HCT116 (cell line): ENCODE results near the gene APLN. TPM values are rescaled to one million over a fixed set of nuclear protein-coding genes. Genes with fewer than 3 reads are reported as not detected.

Experiments used
- ATAC-seq: fragments of 200-7000 bp; cut with Tn5 transposase; 2 replicates; pipeline ENCODE4 v1.9.1; 2020; ENCODE audit warnings: mild to moderate bottlenecking, moderate library complexity
- BruUV-seq: library from RNA; stranded (reverse); fragments of 400-500 nt; replicated peaks from 2 replicates; lab custom pipeline; 2021; lab: Mats Ljungman, UMichigan
- CTCF ChIA-PET: fragments of 300-600 bp; sonication (Branson Sonifier 250); formaldehyde crosslinking; loops from one replicate; lab custom pipeline; 2021; ENCODE audit warnings: antibody characterized with exemption; lab: Charles Lee
- POLR2A ChIA-PET: fragments of 300-600, 350-600 bp; sonication (Branson Sonifier 250); formaldehyde crosslinking; loops from one replicate; lab custom pipeline; 2021; ENCODE audit warnings: antibody characterized with exemption; lab: Charles Lee
- RAD21 ChIA-PET, 2 experiments: fragments of 300-600 bp; sonication (Branson Sonifier 250); formaldehyde crosslinking; loops; one replicate each; lab custom pipeline; 2023; ENCODE audit warnings: low total read pairs in 2 of 2; ENCODE audit not compliant: uncharacterized antibody in 2 of 2, unreplicated experiment in 2 of 2, low non-redundant PET in 1 of 2; lab: Charles Lee
- DNase-seq: peaks from one replicate; pipeline ENCODE4 v3.0.0-alpha.2; 2010; ENCODE audit warnings: low read depth, low spot score
- H2AFZ ChIP-seq: fragments of 200-600 bp; shearing (Covaris generic), sonication (generic); 2 replicates; pipeline ENCODE4 v1.6.1; 2017; ENCODE audit warnings: low read depth, mixed run types, mixed read lengths, antibody characterized with exemption, low read length; ENCODE audit not compliant: poor library complexity, severe bottlenecking
- H3K27ac ChIP-seq: 2 replicates; pipeline ENCODE4 v1.5.1; 2012; ENCODE audit warnings: low read depth, low read length
- H3K27me3 ChIP-seq: fragments of 200-600 bp; sonication (generic); 2 replicates; pipeline ENCODE4 v1.6.1; 2016; ENCODE audit warnings: mixed run types, low read length, mixed read lengths; ENCODE audit not compliant: insufficient read depth
- H3K36me3 ChIP-seq, 2 experiments: fragments of 200-500 bp in 1 of 2; fragments of 200-600 bp in 1 of 2; sonication (Bioruptor generic) in 1 of 2; sonication (generic) in 1 of 2; 2 replicates each; pipeline versions ENCODE4 v1.5.1 to v1.6.1; 2014 to 2016; ENCODE audit warnings: low read length in 2 of 2, inconsistent platforms in 1 of 2, mixed read lengths in 1 of 2, mixed run types in 1 of 2; ENCODE audit not compliant: insufficient read depth in 2 of 2, control insufficient read depth in 1 of 2
- H3K4me1 ChIP-seq, 2 experiments: fragments of 200-600 bp in 1 of 2; sonication (generic) in 1 of 2; 2 replicates each; pipeline versions ENCODE4 v1.5.1 to v1.6.1; 2012 to 2017; ENCODE audit warnings: low read length in 2 of 2, inconsistent platforms in 1 of 2, mild to moderate bottlenecking in 1 of 2, mixed read lengths in 1 of 2, mixed run types in 1 of 2, moderate library complexity in 1 of 2; ENCODE audit not compliant: insufficient read depth in 2 of 2, control insufficient read depth in 1 of 2
- H3K4me2 ChIP-seq: fragments of 200-600 bp; sonication (generic); 2 replicates; pipeline ENCODE4 v1.6.1; 2017; ENCODE audit warnings: mixed run types, low read length, mixed read lengths
- H3K4me3 ChIP-seq, 2 experiments: fragments of 200-600 bp in 1 of 2; sonication (generic) in 1 of 2; replicated peaks in 1 of 2; 2 replicates each; pipeline ENCODE4 v1.5.1; 2011 to 2016; ENCODE audit warnings: low read length in 2 of 2, control low read depth in 1 of 2, low read depth in 1 of 2, mild to moderate bottlenecking in 1 of 2, mixed read lengths in 1 of 2, mixed run types in 1 of 2
- H3K79me2 ChIP-seq: fragments of 200-600 bp; sonication (generic); 2 replicates; pipeline ENCODE4 v1.6.1; 2017; ENCODE audit warnings: mild to moderate bottlenecking, mixed run types, low read length, moderate library complexity, mixed read lengths; ENCODE audit not compliant: insufficient read depth
- H3K9ac ChIP-seq: fragments of 200-600 bp; sonication (generic); 2 replicates; pipeline ENCODE4 v1.6.1; 2016; ENCODE audit warnings: low read length, mixed read lengths
- H3K9me2 ChIP-seq: fragments of 200-600 bp; sonication (generic), shearing (Covaris generic); 2 replicates; pipeline ENCODE4 v1.6.1; 2017; ENCODE audit warnings: mixed run types, mild to moderate bottlenecking, moderate library complexity; ENCODE audit not compliant: insufficient read depth
- H3K9me3 ChIP-seq, 2 experiments: fragments of 200-500 bp in 1 of 2; fragments of 200-600 bp in 1 of 2; sonication (Bioruptor generic) in 1 of 2; sonication (generic) in 1 of 2; 2 replicates each; pipeline ENCODE4 v1.6.1; 2014 to 2017; ENCODE audit warnings: low read length in 2 of 2, mixed read lengths in 2 of 2, inconsistent platforms in 1 of 2, low read depth in 1 of 2, mild to moderate bottlenecking in 1 of 2, mixed run types in 1 of 2, moderate library complexity in 1 of 2; ENCODE audit not compliant: control insufficient read depth in 1 of 2, insufficient read depth in 1 of 2
- H4K20me1 ChIP-seq: fragments of 200-600 bp; sonication (generic), shearing (Covaris generic); 2 replicates; pipeline ENCODE4 v1.6.1; 2017; ENCODE audit warnings: mixed run types, mild to moderate bottlenecking, moderate library complexity; ENCODE audit not compliant: insufficient read depth
- ATF3 ChIP-seq: IDR thresholded peaks from 2 replicates; pipeline ENCODE4 v1.6.1; 2012
- CBX3 ChIP-seq: IDR thresholded peaks from 2 replicates; pipeline ENCODE4 v1.6.1; 2012; ENCODE audit warnings: low read depth
- CEBPB ChIP-seq: IDR thresholded peaks from 2 replicates; pipeline ENCODE4 v1.6.1; 2012; ENCODE audit warnings: low read depth
- EGR1 ChIP-seq: IDR thresholded peaks from 2 replicates; pipeline ENCODE4 v1.6.1; 2012; ENCODE audit warnings: low read depth
- ELF1 ChIP-seq: IDR thresholded peaks from 2 replicates; pipeline ENCODE4 v1.6.1; 2012; ENCODE audit warnings: low read depth, borderline replicate concordance
- EZH2 ChIP-seq: fragments of 200-600 bp; sonication (generic); IDR thresholded peaks from 2 replicates; pipeline ENCODE4 v1.6.1; 2017; ENCODE audit warnings: antibody characterized with exemption, mixed run types
- FOSL1 ChIP-seq: IDR thresholded peaks from 2 replicates; pipeline ENCODE4 v1.6.1; 2012; ENCODE audit warnings: low read depth
- JUND ChIP-seq: IDR thresholded peaks from 2 replicates; pipeline ENCODE4 v1.6.1; 2012
- MAX ChIP-seq: IDR thresholded peaks from 2 replicates; pipeline ENCODE4 v1.6.1; 2012
- POLR2AphosphoS5 ChIP-seq: IDR thresholded peaks from 2 replicates; pipeline ENCODE4 v1.6.1; 2011; ENCODE audit warnings: mild to moderate bottlenecking, low read depth, low read length, moderate library complexity
- RAD21 ChIP-seq: IDR thresholded peaks from 2 replicates; pipeline ENCODE4 v1.6.1; 2012; ENCODE audit warnings: low read depth, mild to moderate bottlenecking
- REST ChIP-seq: IDR thresholded peaks from 2 replicates; pipeline ENCODE4 v1.6.1; 2012; ENCODE audit warnings: low read depth
- SIN3A ChIP-seq: IDR thresholded peaks from 2 replicates; pipeline ENCODE4 v1.6.1; 2012; ENCODE audit warnings: low read depth
- SP1 ChIP-seq: IDR thresholded peaks from 2 replicates; pipeline ENCODE4 v1.6.1; 2012; ENCODE audit warnings: low read depth
- SRF ChIP-seq: IDR thresholded peaks from 2 replicates; pipeline ENCODE4 v1.6.1; 2012; ENCODE audit warnings: low read depth
- TCF7L2 ChIP-seq: IDR thresholded peaks from 2 replicates; pipeline ENCODE4 v1.7.0; 2011; ENCODE audit warnings: borderline replicate concordance, inconsistent platforms; ENCODE audit not compliant: insufficient read depth, insufficient read length; ENCODE audit errors: extremely low read depth
- YY1 ChIP-seq: IDR thresholded peaks from 2 replicates; pipeline ENCODE4 v1.6.1; 2011; ENCODE audit warnings: low read length, low read depth, moderate library complexity, mild to moderate bottlenecking; ENCODE audit not compliant: insufficient replicate concordance; ENCODE audit errors: extremely low read depth
- ZBTB33 ChIP-seq: IDR thresholded peaks from 2 replicates; pipeline ENCODE4 v1.6.1; 2011; ENCODE audit warnings: mild to moderate bottlenecking, low read length, moderate library complexity; ENCODE audit not compliant: insufficient replicate concordance; ENCODE audit errors: extremely low read depth
- ZFX ChIP-seq: fragments of 450-650 bp; IDR thresholded peaks from 2 replicates; pipeline ENCODE4 v1.6.1; 2017
- ZNF274 ChIP-seq: fragments of 200-500 bp; sonication (Bioruptor generic); IDR thresholded peaks from 2 replicates; pipeline ENCODE4 v1.6.1; 2014; ENCODE audit warnings: mild to moderate bottlenecking, low read depth, low read length, inconsistent platforms
- intact Hi-C: fragments of 100-400 bp; cut with micrococcal nuclease; formaldehyde crosslinking; loops from 2 replicates; pipeline ENCODE4 v1.10.0; 2022
- total RNA-seq: library from RNA; stranded (reverse); gene quantifications from one replicate; pipeline ENCODE4 v1.2.1, GENCODE V29; 2021; ENCODE audit not compliant: unreplicated experiment

APLN gene
- total RNA-seq, 1 experiment from 2014 or later = 0.22 TPM

GRCh38 chrX:129617420-129617819 is 37.3 kb downstream of the APLN start:
- Histone ChIP-seq H3K9ac (no peak overlapping the region), H3K36me3 (no peaks in the 10 kb centered on the region), H3K4me3 (no peak overlapping the region), H3K79me2 (no peaks in the 10 kb centered on the region), H3K9me2 (no peaks in the 10 kb centered on the region), H3K27me3 (no peaks in the 10 kb centered on the region), H3K4me1 (no peaks in the 10 kb centered on the region), H3K27ac (no peak overlapping the region), H4K20me1 (no peaks in the 10 kb centered on the region), H2AFZ (no peak overlapping the region), H3K4me2 (no peak overlapping the region), H3K9me3 (no peaks in the 10 kb centered on the region)
- TF ChIP-seq ZBTB33 = no peak
- TF ChIP-seq ZFX = no peak
- TF ChIP-seq FOSL1 = no peak
- no peak for TF ChIP-seq REST
- no peak for TF ChIP-seq TCF7L2
- no peak for TF ChIP-seq ELF1
- no peak for TF ChIP-seq EZH2
- no peak for TF ChIP-seq ZNF274
- no peak for TF ChIP-seq SRF
- no peak for TF ChIP-seq EGR1
- no peak for TF ChIP-seq CBX3
- no peak for TF ChIP-seq JUND
- no peak for TF ChIP-seq MAX
- no peak for TF ChIP-seq POLR2AphosphoS5
- no peak for TF ChIP-seq SP1
- no peak for TF ChIP-seq SIN3A
- TF ChIP-seq CEBPB = no peak
- no peak for TF ChIP-seq ATF3
- TF ChIP-seq RAD21 = no peak
- no peak for TF ChIP-seq YY1
- DNase-seq (no peak), ATAC-seq (no peak)
- POLR2A ChIA-PET = no interaction called here
- CTCF ChIA-PET = no interaction called here
- no TSS peak for BruUV-seq
- RAD21 ChIA-PET = no interaction called here
- intact Hi-C loops = no loop called here
